ENCODE results near the gene SIRPB2.

GRCh38 chr20:1460275-1460674 is 30.9 kb downstream of the SIRPB2 start:
- no peak for TF ChIP-seq TAF1 (IDR thresholded peaks at IDR 0.05; ENCODE audit: borderline replicate concordance, insufficient read depth, low read length)
- no peak for TF ChIP-seq POLR2AphosphoS5 (IDR thresholded peaks at IDR 0.05; ENCODE audit: low read depth, low read length)
- TF ChIP-seq SIN3A (IDR thresholded peaks at IDR 0.05; ENCODE audit: borderline replicate concordance, insufficient read depth, low read length): no peak
- no peak for TF ChIP-seq REST (IDR thresholded peaks at IDR 0.05; ENCODE audit: insufficient read depth in 1 of 2, low read depth in 2 of 2, low read length in 2 of 2)

Measured in PFSK-1 (cell line).